Lower leg skin (tissue), 4 donors: ENCODE measurements around the gene OGN. TPM values are rescaled to one million over a fixed set of nuclear protein-coding genes. Genes with fewer than 3 reads are reported as not detected.

ENCODE experiments used
- DNase-seq, 2 donors: peaks; one replicate each; pipeline ENCODE4 v3.0.0-alpha.2; 2019; ENCODE audit warnings: low spot score in 2 of 2
- H3K4me3 ChIP-seq: fragments of 200-600 bp; sonication (generic); 2 replicates; pipeline ENCODE4 v1.5.1; 2017; ENCODE audit warnings: mild to moderate bottlenecking, low read depth; ENCODE audit not compliant: poor library complexity, severe bottlenecking
- POLR2A ChIP-seq, 2 donors: fragments of 450-650 bp; IDR thresholded peaks; one replicate each; pipeline ENCODE4 v1.6.1; 2016 to 2017; ENCODE audit warnings: antibody characterized with exemption in 2 of 2, mild to moderate bottlenecking in 1 of 2, moderate library complexity in 1 of 2
- WGBS, 2 donors: methylation state at CpG; one replicate each; pipeline ENCODE4 v1.1.5; 2018; 5-methylcytosine and 5-hydroxymethylcytosine counted together
- intact Hi-C: fragments of 100-400 bp; cut with DNase I; formaldehyde crosslinking; loops from one replicate; pipeline ENCODE4 v1.15.0; 2023; ENCODE audit warnings: low total_unique reads
- total RNA-seq, 4 donors: library from RNA; depleted of rRNA; stranded (reverse); fragments of >200 nt; gene quantifications; one replicate each; pipeline ENCODE4 v1.1.0, GENCODE V29; 2016
- TF ChIP-seq, protein P1 (sequence below), 3 donors: fragments of 450-650 bp; IDR thresholded peaks; one replicate each; pipeline ENCODE4 v1.5.1; 2016; ENCODE audit warnings: antibody characterized with exemption in 3 of 3, mild to moderate bottlenecking in 3 of 3, moderate library complexity in 2 of 3

Gene OGN
- total RNA-seq, 4 donors from 2014 or later = 0.27 to 1.8 (median 0.88) TPM

DNA sequence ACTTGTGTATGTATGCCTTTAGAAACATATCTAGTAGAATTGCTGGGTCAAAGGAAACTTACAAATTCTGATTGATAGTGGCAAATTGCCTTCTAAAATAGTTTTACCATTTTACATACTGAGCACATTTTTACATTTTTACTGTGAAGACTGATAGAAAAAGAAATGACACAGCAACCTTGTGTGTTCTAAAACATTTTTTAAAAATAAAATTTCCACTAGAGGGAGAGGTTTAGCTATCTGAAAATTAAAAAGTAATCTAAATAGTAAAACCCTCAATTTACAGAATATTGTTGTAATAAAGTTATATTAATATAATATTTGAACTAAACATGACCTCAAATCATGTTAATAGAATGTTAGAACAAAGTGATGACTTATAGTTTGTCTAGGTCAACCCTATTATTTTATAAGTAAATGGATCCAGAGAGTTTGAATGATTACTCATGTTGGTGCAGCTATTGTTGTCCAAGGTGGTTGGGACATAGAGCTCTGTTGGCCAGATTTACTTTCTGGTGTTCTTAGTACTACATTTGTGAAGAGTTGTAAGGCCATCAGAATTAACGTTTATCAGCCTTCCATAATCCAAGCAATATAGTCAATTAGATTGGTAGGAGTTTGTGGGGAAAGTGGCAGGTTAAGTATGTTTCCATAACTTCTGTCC, 61.4 kb downstream of the OGN start:
- WGBS, 2 donors = 60 to 64% methylated on average over 1 of the region's 1 CpG
- DNase-seq = no peak
- no peak overlapping the region for H3K4me3 ChIP-seq
- intact Hi-C loops = no loop called here
- TF ChIP-seq, protein P1, sequence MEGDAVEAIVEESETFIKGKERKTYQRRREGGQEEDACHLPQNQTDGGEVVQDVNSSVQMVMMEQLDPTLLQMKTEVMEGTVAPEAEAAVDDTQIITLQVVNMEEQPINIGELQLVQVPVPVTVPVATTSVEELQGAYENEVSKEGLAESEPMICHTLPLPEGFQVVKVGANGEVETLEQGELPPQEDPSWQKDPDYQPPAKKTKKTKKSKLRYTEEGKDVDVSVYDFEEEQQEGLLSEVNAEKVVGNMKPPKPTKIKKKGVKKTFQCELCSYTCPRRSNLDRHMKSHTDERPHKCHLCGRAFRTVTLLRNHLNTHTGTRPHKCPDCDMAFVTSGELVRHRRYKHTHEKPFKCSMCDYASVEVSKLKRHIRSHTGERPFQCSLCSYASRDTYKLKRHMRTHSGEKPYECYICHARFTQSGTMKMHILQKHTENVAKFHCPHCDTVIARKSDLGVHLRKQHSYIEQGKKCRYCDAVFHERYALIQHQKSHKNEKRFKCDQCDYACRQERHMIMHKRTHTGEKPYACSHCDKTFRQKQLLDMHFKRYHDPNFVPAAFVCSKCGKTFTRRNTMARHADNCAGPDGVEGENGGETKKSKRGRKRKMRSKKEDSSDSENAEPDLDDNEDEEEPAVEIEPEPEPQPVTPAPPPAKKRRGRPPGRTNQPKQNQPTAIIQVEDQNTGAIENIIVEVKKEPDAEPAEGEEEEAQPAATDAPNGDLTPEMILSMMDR (IDR thresholded peaks at IDR 0.05) = no peak

GRCh38 chr9:92341578-92341977, 62.8 kb downstream of the OGN start:
- WGBS, 2 donors = 88 to 91% methylated on average over 1 of the region's 1 CpG
- DNase-seq = no peak
- H3K4me3 ChIP-seq = no peak overlapping the region
- intact Hi-C loops = no loop called here
- no peak for TF ChIP-seq POLR2A (IDR thresholded peaks at IDR 0.05)
- TF ChIP-seq, protein P1 (IDR thresholded peaks at IDR 0.05) = no peak

DNA sequence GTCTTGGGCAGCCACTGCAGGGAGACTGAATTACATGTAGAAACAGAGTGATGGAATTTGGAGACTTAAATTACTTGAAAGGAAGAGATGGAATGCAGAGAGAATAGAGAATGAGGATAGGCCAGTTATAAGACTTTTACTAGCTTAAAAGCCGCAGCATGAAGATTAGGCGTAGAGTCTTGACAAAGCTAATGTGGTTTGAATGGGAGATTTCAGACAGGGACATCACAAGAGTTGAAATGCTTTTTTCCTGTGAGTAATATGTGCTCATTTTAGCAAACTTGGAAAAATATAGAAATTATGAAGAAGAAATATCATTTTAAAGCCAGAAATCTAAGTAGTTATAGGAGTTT, 71.1 kb downstream of the OGN start:
- DNase-seq = no peak
- WGBS, 2 donors = 94 to 96% methylated on average over 2 of the region's 2 CpGs
- intact Hi-C loops = no loop called here
- TF ChIP-seq, protein P1 (IDR thresholded peaks at IDR 0.05) = no peak
- TF ChIP-seq POLR2A (IDR thresholded peaks at IDR 0.05) = no peak
- H3K4me3 ChIP-seq = no peak overlapping the region

Other genes starting within 250 kb of the OGN start
- gene IARS1, start 110.9 kb downstream of the OGN start, total RNA-seq = 10 to 100 TPM; 39.3 to 54.9 (median 46.7) TPM
- 10 to 100 TPM; 20.4 to 40.8 (median 21.9) TPM for gene NOL8, start 79.2 kb downstream of the OGN start, total RNA-seq
- 10 to 100 TPM in 2 of 4 donors, 1 to 10 TPM in 2; 7.8 to 28.8 (median 12.2) TPM for gene CENPP, start 78.6 kb downstream of the OGN start, total RNA-seq
- gene OMD, start 19.9 kb upstream of the OGN start, total RNA-seq = 10 to 100 TPM in 1 of 4 donors, 1 to 10 TPM in 3; 2.3 to 14.0 (median 4.9) TPM
- gene ASPN, start 77.9 kb upstream of the OGN start, total RNA-seq = 1 to 10 TPM; 3.0 to 9.1 (median 5.7) TPM
- gene ECM2, start 131.4 kb upstream of the OGN start, total RNA-seq = 10 to 100 TPM in 1 of 4 donors, 1 to 10 TPM in 3; 2.4 to 10.1 (median 3.8) TPM